Liver (tissue), 9 donors: Measurements from ENCODE around the gene ROBO4. TPM values are rescaled to one million over a fixed set of nuclear protein-coding genes. Genes with fewer than 3 reads are reported as not detected.

ENCODE experiments used
- DNase-seq: peaks from one replicate; pipeline ENCODE4 v3.0.0-alpha.2; 2017; ENCODE audit warnings: low spot score
- H3K27ac ChIP-seq, 2 donors: one replicate each; pipeline ENCODE4 v1.7.0; 2013; ENCODE audit warnings: inconsistent platforms in 2 of 2, low read length in 2 of 2, control low read depth in 1 of 2, low read depth in 1 of 2, mild to moderate bottlenecking in 1 of 2
- H3K27me3 ChIP-seq, 4 donors: one replicate each; pipeline versions ENCODE4 v1.6.1 to v1.7.0; 2013; ENCODE audit warnings: low read length in 3 of 4, inconsistent platforms in 1 of 4, mild to moderate bottlenecking in 1 of 4, moderate library complexity in 1 of 4; ENCODE audit not compliant: control insufficient read depth in 4 of 4, insufficient read depth in 4 of 4
- H3K36me3 ChIP-seq, 4 donors: one replicate each; pipeline versions ENCODE4 v1.6.1 to v1.7.0; 2013; ENCODE audit warnings: low read length in 3 of 4, mild to moderate bottlenecking in 3 of 4, low read depth in 1 of 4, moderate library complexity in 1 of 4; ENCODE audit not compliant: control insufficient read depth in 4 of 4, insufficient read depth in 3 of 4
- H3K4me1 ChIP-seq, 4 donors: one replicate each; pipeline versions ENCODE4 v1.6.1 to v1.7.0; 2013; ENCODE audit warnings: low read length in 3 of 4, mild to moderate bottlenecking in 3 of 4, moderate library complexity in 1 of 4; ENCODE audit not compliant: control insufficient read depth in 4 of 4, insufficient read depth in 4 of 4
- H3K4me3 ChIP-seq, 3 donors: one replicate each; pipeline versions ENCODE4 v1.6.1 to v1.7.0; 2013; ENCODE audit warnings: low read length in 3 of 3, control low read depth in 1 of 3, low read depth in 1 of 3, mild to moderate bottlenecking in 1 of 3
- H3K9ac ChIP-seq, 2 donors: one replicate each; pipeline ENCODE4 v1.7.0; 2013; ENCODE audit warnings: low read length in 2 of 2, mild to moderate bottlenecking in 2 of 2, moderate library complexity in 2 of 2, control low read depth in 1 of 2, low read depth in 1 of 2
- H3K9me3 ChIP-seq, 4 donors: one replicate each; pipeline versions ENCODE4 v1.6.1 to v1.7.0; 2013; ENCODE audit warnings: low read length in 3 of 4; ENCODE audit not compliant: control insufficient read depth in 4 of 4
- EGR1 ChIP-seq, 2 donors: IDR thresholded peaks; 2 replicates each; pipeline ENCODE4 v1.6.1; 2016 to 2018; ENCODE audit warnings: antibody characterized with exemption in 2 of 2, low read depth in 2 of 2
- FOXA1 ChIP-seq: IDR thresholded peaks from 2 replicates; pipeline ENCODE4 v1.6.1; 2016; ENCODE audit warnings: antibody characterized with exemption
- FOXA2 ChIP-seq: IDR thresholded peaks from 2 replicates; pipeline ENCODE4 v1.6.1; 2016; ENCODE audit warnings: antibody characterized with exemption
- HNF4A ChIP-seq, 2 donors: conservative IDR thresholded peaks; 2 replicates each; pipeline ENCODE4 v1.6.1; 2016; ENCODE audit warnings: antibody characterized with exemption in 2 of 2, mild to moderate bottlenecking in 2 of 2
- HNF4G ChIP-seq: IDR thresholded peaks from 2 replicates; pipeline ENCODE4 v1.6.1; 2016; ENCODE audit warnings: antibody characterized with exemption
- JUND ChIP-seq, 2 donors: IDR thresholded peaks; 2 replicates each; pipeline ENCODE4 v1.6.1; 2016; ENCODE audit warnings: antibody characterized with exemption in 2 of 2
- NR2F2 ChIP-seq: IDR thresholded peaks from 2 replicates; pipeline ENCODE4 v1.6.1; 2016; ENCODE audit warnings: antibody characterized with exemption
- RAD21 ChIP-seq, 2 donors: IDR thresholded peaks; 2 replicates each; pipeline ENCODE4 v1.6.1; 2016; ENCODE audit warnings: antibody characterized with exemption in 2 of 2, mild to moderate bottlenecking in 2 of 2
- RXRA ChIP-seq, 2 donors: IDR thresholded peaks; 2 replicates each; pipeline ENCODE4 v1.6.1; 2017 to 2018; ENCODE audit warnings: antibody characterized with exemption in 2 of 2, mild to moderate bottlenecking in 1 of 2
- TAF1 ChIP-seq: conservative IDR thresholded peaks from 2 replicates; pipeline ENCODE4 v1.6.1; 2016; ENCODE audit warnings: antibody characterized with exemption, mild to moderate bottlenecking
- YY1 ChIP-seq: IDR thresholded peaks from 2 replicates; pipeline ENCODE4 v1.6.1; 2016; ENCODE audit warnings: antibody characterized with exemption, mild to moderate bottlenecking
- WGBS: extraction: QIAGEN DNeasy Blood & Tissue Kit; methylation state at CpG from one replicate; pipeline ENCODE4 v1.1.7; 2013; 5-methylcytosine and 5-hydroxymethylcytosine counted together
- polyA plus RNA-seq, 2 donors: library from polyadenylated mRNA; stranded (reverse) in 1 of 2; unstranded in 1 of 2; fragments of 200-250 nt in 1 of 2; fragments of >200 nt in 1 of 2; fragmentation: Nextera tagmentation in 1 of 2; extraction: Ambion mirVana in 1 of 2; gene quantifications; one replicate each; pipeline versions ENCODE4 v1.2.1 to v1.2.3, GENCODE V29; 2013 to 2015
- total RNA-seq, 2 donors: library from RNA; depleted of rRNA; stranded (reverse); fragments of >200 nt; gene quantifications; one replicate each; pipeline ENCODE4 v1.2.3, GENCODE V29; 2014
- TF ChIP-seq, protein P1 (sequence below): IDR thresholded peaks from 2 replicates; pipeline ENCODE4 v1.6.1; 2016; ENCODE audit warnings: antibody characterized with exemption
- TF ChIP-seq, protein P2 (sequence below): fragments of 150-350 bp; IDR thresholded peaks from 2 replicates; pipeline ENCODE4 v1.5.1; 2017; ENCODE audit warnings: improper control_type of control experiment, low read depth, low read length; ENCODE audit not compliant: missing input control
- TF ChIP-seq, protein P3 (sequence below): IDR thresholded peaks from 2 replicates; pipeline ENCODE4 v1.6.1; 2016; ENCODE audit warnings: antibody characterized with exemption
- TF ChIP-seq, protein P4 (sequence below): IDR thresholded peaks from 2 replicates; pipeline ENCODE4 v1.6.1; 2016; ENCODE audit warnings: antibody characterized with exemption, mild to moderate bottlenecking
- donor health status: healthy.
- donor health status: healthy.
- donor health status: healthy.
- donor health status: healthy.
- donor health status: healthy.

The ROBO4 gene
- total and polyA plus RNA-seq, 4 donors, result 2.5 to 17.2 (median 7.6) TPM

DNA sequence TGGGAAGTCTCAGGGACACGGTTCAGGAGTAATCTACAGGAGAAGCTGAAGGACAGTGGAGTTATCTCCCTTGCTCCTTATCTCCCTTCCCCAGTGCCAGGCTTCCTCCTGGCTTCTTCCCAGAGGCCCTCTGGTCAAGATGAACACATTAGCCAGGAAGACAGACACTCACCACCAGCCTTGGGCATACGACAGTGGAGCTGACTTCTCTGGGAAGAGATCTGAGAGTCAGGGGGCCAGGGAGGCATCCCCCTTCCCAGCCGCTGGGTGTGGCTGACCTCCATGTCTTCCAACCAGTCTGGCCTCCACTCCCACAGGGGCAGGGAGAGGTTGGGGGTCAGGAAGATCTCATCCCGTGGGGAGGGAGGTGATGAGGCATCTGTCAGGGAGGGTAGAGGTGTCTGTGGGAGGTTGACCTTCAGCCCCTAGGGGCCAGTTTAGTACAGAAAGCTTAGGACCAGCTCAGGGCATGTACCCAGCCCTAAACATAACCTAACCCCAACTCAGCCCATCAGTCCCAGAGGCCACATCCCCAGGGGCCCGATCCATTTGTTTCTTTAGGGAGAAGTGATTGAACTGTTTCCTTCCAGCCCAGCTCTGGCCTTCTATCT lies 12.7 kb downstream of the ROBO4 start:
- DNase-seq, result no peak
- no peak overlapping the region for H3K4me3 ChIP-seq
- TF ChIP-seq JUND (IDR thresholded peaks at IDR 0.05) (no peak), FOXA1 (no peak), TAF1 (no peak), NR2F2 (no peak), HNF4A (conservative IDR thresholded peaks at IDR 0.05) (no peak), FOXA2 (no peak)
- TF ChIP-seq, protein P1, sequence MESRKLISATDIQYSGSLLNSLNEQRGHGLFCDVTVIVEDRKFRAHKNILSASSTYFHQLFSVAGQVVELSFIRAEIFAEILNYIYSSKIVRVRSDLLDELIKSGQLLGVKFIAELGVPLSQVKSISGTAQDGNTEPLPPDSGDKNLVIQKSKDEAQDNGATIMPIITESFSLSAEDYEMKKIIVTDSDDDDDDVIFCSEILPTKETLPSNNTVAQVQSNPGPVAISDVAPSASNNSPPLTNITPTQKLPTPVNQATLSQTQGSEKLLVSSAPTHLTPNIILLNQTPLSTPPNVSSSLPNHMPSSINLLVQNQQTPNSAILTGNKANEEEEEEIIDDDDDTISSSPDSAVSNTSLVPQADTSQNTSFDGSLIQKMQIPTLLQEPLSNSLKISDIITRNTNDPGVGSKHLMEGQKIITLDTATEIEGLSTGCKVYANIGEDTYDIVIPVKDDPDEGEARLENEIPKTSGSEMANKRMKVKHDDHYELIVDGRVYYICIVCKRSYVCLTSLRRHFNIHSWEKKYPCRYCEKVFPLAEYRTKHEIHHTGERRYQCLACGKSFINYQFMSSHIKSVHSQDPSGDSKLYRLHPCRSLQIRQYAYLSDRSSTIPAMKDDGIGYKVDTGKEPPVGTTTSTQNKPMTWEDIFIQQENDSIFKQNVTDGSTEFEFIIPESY, result no peak
- TF ChIP-seq, protein P2, sequence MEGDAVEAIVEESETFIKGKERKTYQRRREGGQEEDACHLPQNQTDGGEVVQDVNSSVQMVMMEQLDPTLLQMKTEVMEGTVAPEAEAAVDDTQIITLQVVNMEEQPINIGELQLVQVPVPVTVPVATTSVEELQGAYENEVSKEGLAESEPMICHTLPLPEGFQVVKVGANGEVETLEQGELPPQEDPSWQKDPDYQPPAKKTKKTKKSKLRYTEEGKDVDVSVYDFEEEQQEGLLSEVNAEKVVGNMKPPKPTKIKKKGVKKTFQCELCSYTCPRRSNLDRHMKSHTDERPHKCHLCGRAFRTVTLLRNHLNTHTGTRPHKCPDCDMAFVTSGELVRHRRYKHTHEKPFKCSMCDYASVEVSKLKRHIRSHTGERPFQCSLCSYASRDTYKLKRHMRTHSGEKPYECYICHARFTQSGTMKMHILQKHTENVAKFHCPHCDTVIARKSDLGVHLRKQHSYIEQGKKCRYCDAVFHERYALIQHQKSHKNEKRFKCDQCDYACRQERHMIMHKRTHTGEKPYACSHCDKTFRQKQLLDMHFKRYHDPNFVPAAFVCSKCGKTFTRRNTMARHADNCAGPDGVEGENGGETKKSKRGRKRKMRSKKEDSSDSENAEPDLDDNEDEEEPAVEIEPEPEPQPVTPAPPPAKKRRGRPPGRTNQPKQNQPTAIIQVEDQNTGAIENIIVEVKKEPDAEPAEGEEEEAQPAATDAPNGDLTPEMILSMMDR, result no peak
- no peaks in the 10 kb centered on the region for H3K27me3 ChIP-seq
- H3K36me3 ChIP-seq, result no peaks in the 10 kb centered on the region
- no peak overlapping the region for H3K9ac ChIP-seq
- H3K27ac ChIP-seq, result no peak overlapping the region
- 83% methylated on average over 5 of the region's 5 CpGs for whole genome bisulfite sequencing
- no peaks in the 10 kb centered on the region for H3K9me3 ChIP-seq
- peaks cover 0 to 17% (median 14%) of the 10 kb centered on the region in 4 donors for H3K4me1 ChIP-seq

DNA sequence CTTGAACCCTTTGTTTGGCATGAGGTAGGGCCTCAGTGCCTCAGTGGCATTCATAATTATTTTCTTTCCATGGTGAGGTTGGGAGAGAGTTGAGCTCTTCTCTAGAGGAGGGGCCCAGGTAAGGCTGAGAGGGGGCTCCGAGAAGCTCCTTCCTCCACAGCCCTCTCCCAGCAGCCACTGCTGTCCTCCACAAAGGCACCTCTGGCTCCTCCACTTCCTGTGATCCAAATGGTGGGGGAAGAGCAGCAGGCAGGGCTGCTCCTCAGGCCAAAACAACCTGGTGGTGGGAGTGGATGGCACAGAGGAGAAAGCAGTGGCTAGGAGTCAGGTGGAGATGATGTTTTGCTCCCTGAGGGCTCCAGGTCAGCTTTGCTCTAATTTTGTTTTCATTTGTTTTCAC lies 13.3 kb downstream of the ROBO4 start:
- DNase-seq, result no peak
- no peak for TF ChIP-seq HNF4G
- TF ChIP-seq, protein P3, sequence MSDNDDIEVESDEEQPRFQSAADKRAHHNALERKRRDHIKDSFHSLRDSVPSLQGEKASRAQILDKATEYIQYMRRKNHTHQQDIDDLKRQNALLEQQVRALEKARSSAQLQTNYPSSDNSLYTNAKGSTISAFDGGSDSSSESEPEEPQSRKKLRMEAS, result no peak
- TF ChIP-seq RXRA (IDR thresholded peaks at IDR 0.05), result no peak
- TF ChIP-seq YY1, result no peak
- TF ChIP-seq, protein P4, sequence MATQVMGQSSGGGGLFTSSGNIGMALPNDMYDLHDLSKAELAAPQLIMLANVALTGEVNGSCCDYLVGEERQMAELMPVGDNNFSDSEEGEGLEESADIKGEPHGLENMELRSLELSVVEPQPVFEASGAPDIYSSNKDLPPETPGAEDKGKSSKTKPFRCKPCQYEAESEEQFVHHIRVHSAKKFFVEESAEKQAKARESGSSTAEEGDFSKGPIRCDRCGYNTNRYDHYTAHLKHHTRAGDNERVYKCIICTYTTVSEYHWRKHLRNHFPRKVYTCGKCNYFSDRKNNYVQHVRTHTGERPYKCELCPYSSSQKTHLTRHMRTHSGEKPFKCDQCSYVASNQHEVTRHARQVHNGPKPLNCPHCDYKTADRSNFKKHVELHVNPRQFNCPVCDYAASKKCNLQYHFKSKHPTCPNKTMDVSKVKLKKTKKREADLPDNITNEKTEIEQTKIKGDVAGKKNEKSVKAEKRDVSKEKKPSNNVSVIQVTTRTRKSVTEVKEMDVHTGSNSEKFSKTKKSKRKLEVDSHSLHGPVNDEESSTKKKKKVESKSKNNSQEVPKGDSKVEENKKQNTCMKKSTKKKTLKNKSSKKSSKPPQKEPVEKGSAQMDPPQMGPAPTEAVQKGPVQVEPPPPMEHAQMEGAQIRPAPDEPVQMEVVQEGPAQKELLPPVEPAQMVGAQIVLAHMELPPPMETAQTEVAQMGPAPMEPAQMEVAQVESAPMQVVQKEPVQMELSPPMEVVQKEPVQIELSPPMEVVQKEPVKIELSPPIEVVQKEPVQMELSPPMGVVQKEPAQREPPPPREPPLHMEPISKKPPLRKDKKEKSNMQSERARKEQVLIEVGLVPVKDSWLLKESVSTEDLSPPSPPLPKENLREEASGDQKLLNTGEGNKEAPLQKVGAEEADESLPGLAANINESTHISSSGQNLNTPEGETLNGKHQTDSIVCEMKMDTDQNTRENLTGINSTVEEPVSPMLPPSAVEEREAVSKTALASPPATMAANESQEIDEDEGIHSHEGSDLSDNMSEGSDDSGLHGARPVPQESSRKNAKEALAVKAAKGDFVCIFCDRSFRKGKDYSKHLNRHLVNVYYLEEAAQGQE, result no peak
- no peak for TF ChIP-seq RAD21 (IDR thresholded peaks at IDR 0.05)
- TF ChIP-seq EGR1 (IDR thresholded peaks at IDR 0.05; ENCODE audit: low read depth in 2 of 2), result no peak
- 88% methylated on average over 1 of the region's 1 CpG for WGBS
- H3K27me3 ChIP-seq, result no peaks in the 10 kb centered on the region
- peaks cover 0 to 17% (median 14%) of the 10 kb centered on the region in 4 donors for H3K4me1 ChIP-seq
- no peak overlapping the region for H3K4me3 ChIP-seq
- H3K9ac ChIP-seq, result no peak overlapping the region
- no peak overlapping the region for H3K27ac ChIP-seq
- H3K9me3 ChIP-seq, result no peaks in the 10 kb centered on the region
- H3K36me3 ChIP-seq, result no peaks in the 10 kb centered on the region
